ENCODE data around the gene THBS4.

DNA sequence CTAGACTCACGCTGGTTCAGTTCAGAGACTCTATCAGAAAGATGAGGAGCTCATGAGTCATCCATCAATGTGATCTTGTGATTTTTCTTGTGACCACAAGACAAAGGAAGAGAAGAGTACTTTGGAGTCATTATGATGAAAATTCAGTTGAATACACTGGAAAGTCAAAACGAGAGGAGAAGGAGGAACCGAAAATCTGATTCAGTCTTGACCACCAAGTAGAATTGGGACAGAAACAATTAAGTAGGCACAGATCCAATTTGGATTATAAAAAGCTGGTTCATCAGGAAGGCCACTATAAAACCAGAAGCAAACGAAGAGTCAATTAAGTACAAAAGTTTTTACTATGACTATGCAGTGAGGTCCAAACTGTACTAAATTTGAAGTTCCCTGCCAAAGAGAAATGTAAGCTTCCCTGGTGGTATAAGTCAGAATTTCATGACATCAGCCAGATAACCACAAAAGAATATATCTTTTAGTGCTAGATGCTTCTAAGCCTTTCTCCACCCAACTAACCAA is 90.9 kb downstream of the THBS4 start:
- TF ChIP-seq, protein P1, sequence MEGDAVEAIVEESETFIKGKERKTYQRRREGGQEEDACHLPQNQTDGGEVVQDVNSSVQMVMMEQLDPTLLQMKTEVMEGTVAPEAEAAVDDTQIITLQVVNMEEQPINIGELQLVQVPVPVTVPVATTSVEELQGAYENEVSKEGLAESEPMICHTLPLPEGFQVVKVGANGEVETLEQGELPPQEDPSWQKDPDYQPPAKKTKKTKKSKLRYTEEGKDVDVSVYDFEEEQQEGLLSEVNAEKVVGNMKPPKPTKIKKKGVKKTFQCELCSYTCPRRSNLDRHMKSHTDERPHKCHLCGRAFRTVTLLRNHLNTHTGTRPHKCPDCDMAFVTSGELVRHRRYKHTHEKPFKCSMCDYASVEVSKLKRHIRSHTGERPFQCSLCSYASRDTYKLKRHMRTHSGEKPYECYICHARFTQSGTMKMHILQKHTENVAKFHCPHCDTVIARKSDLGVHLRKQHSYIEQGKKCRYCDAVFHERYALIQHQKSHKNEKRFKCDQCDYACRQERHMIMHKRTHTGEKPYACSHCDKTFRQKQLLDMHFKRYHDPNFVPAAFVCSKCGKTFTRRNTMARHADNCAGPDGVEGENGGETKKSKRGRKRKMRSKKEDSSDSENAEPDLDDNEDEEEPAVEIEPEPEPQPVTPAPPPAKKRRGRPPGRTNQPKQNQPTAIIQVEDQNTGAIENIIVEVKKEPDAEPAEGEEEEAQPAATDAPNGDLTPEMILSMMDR (conservative IDR thresholded peaks at IDR 0.05 in 1 of 2, IDR thresholded peaks at IDR 0.05 in 1 of 2; ENCODE audit: extremely low read depth in 1 of 2, insufficient read depth in 1 of 2, low read depth in 1 of 2, low read length in 2 of 2) = peak in 1 of 2 donors; percentile 10
- TF ChIP-seq EZH2 (IDR thresholded peaks at IDR 0.05; ENCODE audit: borderline replicate concordance, low read length) = no peak

Measured in mammary epithelial cell (primary cell).